Activated CD8-positive, alpha-beta memory T cell treated with anti-CD3 and anti-CD28 coated beads for 48 hours (primary cell): Measurements from ENCODE around the gene IL4I1.
"Not testable (repeated sequence)": the region's sequence is repeated elsewhere in the genome, so short reads cannot be mapped to it uniquely, and the experiment has no call there.

Experiments used
- DNase-seq, 3 experiments: peaks; one replicate each; pipeline ENCODE4 v3.0.0-alpha.2; 2020; ENCODE audit warnings: low read depth in 2 of 3, low spot score in 2 of 3

Gene IL4I1

DNA sequence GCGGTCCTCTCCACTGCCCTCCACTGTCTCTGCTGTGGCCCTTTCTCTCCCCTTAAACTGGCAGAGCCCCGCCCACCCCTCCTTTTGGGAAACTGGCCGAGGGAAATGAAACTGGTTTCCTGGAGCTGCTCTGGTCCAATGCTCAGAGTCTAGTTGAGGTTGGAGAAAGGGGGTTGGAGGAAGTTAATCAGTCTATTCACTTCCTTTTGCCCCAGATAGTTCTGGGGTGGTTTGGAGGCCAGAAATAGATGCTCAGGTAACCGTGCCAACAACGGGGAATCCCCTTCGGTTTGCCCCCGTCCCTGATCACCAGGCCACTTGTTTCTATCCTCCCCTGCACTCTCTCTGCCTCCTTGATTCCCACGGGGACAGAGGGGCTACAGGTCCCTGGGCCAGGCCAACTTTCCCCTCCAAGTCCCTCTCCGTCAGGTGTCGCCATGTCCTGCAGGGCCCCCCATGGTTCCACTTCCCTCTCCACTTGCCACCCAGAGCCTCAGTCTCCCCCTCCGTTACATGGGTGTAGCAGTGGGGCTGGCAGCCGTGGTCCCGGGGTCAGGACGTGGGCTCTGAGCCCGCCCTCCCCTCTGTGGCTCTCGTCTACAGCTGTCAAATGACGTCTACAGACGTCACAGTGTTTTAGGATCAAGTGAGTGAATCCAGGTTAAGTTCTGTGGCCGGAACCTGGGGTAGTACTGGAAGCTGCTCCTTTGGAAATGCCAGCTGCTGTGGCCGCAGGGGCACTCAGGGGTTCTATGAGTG lies at the start of gene IL4I1:
IL4I1 (minus strand) TSS at position 25 of the 759 bp plus-strand sequence. CDS start 727 bp downstream, outside the sequence.
- DNase-seq, result peak; percentile 23 to 48 (median 46)

GRCh38 chr19:49946415-49946814 lies 49.7 kb upstream of the IL4I1 start:
- no peak for DNase-seq

DNA sequence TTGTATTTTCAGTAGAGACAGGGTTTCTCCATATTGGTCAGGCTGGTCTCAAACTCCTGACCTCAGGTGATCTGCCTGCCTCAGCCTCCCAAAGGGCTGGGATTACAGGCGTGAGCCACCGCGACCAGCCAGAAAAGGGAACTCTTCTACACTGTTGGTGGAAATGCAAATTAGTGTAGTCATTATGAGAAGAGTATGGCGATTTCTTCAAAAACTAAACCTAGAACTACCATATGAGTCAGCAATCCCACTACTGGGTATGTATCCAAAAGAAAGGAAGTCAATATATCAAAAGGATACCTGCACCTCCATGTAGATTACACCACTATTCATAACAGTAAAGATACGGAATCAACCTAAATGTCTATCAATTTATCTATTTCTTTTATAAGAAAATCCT lies 47.9 kb upstream of the IL4I1 start:
- not testable (repeated sequence) for DNase-seq

- DNase-seq, result no peak
These were observed 43.8 kb upstream of the IL4I1 start for GRCh38 chr19:49940482-49940791.

DNA sequence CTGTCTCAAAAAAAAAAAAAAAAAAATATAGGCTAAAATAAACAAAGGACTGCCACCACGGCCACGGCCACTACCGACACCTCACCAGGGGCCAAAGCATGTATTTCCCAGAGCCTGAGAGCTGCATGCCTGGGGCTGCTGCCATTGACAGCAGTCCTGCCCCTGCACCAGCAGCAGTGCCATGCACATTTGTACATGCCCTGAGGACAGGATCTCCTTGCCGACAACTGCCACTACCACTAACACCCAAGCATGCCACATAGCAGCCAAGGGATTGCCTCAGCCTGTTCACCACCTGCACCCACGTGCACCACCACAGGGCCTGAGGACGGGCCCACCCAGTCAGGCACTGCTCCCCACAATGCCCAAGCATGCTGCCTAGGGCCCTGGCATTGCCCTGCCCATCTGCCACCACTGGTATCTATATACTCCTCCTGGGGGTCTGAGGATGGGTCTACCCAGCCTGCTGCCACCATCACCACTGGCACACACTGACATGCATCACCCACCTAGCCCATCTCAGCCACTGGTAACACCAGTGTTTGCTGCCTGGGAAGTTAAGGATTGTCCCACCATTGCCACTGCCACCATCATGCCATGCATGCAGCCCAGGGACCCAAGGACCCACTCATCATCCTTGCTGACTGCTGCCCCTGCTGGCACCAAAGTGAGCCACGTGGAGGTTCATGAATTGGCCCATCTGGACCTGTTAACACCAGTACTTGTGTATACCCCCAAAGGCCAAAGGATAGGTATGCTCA lies 43.2 kb upstream of the IL4I1 start:
- DNase-seq, result no peak

GRCh38 chr19:49938662-49939061 lies 42.0 kb upstream of the IL4I1 start:
- DNase-seq, result no peak

- DNase-seq, result peak; percentile 55 to 86 (median 82)
These were observed 41.2 kb upstream of the IL4I1 start for GRCh38 chr19:49937750-49938381.

- no peak for DNase-seq
These were observed 39.9 kb upstream of the IL4I1 start for GRCh38 chr19:49936549-49936948.

DNA sequence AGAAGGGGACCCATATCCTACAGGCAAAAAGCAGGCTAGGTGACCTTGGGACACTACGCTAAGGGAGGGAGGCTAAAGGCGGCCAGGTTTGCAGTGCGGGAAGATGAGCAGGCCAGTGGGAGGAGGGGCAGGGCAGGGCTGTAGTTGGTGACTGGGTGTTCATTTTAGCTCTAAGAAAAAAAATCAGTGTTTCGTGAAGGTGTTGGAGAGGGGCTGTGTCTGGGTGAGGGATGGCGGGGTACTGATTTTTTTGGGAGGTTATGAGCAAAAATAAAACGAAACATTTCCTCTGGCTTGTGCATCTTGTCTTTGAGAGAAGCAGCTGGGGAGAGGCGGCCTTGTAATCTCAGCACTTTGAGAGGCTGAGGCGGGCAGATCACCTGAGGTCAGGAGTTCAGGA lies 37.0 kb upstream of the IL4I1 start:
- DNase-seq, result no peak

DNA sequence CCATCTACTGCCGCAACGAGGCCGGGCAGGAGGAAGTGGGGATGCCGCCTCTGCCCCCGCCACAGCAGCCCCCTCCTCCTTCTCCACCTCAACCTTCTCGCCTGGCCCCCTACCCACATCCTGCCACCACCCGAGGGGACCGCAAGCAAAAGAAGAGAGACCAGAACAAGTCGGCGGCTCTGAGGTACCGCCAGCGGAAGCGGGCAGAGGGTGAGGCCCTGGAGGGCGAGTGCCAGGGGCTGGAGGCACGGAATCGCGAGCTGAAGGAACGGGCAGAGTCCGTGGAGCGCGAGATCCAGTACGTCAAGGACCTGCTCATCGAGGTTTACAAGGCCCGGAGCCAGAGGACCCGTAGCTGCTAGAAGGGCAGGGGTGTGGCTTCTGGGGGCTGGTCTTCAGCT lies 36.0 kb upstream of the IL4I1 start:
- no peak for DNase-seq

DNA sequence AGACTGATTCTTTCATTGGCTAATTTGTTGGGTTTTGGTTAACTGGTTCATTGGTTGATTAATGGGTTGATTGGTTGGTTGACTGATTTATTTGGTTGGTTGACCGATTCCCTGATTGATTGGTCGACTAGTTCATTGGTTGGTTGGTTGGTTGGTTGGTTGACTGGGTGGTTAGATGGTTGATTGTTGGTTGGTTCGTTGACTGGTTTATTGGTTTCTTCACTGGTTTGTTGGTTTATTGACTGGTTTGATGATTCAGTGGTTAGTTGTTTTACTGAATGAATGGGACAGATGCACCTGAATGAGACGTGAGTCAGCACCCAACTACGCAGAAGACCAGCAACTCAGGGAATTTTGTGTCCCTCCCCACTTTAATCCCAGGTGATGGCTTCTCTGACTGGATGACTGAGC lies 35.4 kb upstream of the IL4I1 start:
- no peak for DNase-seq

DNA sequence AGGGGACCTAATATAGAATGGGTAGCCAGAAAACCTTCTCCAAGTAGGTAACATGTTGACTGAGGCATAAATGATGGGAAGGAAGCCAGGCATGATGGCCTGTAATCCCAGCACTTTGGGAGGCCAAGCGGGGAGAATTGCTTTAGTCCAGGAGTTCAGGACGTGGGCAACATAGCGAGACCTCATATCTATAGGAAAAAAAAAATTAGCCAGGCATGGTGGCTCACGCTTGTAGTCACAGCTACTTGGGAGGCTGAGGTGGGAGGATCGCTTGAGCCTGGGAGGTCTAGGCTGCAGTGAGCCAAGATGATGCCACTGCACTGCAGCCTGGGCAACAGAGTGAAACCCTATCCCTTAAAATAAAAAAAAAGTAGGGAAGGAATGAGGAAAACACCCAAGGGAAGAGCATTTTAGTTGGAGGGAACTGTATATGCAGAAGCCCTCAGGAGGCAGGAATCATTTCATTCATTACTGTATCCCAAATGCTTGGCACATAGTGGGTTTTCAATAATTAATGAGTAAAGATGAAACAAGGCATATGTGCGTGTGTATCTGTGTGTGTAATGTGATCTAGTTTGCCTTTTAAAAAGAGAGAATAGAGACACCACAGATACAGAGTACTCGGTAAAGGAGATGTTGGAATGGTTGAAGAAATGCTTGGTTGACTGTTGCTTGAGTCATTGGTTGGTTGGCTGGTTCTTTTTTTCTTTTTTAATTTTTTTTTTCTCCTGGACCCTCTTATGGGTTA lies 34.8 kb upstream of the IL4I1 start:
- no peak for DNase-seq

DNA sequence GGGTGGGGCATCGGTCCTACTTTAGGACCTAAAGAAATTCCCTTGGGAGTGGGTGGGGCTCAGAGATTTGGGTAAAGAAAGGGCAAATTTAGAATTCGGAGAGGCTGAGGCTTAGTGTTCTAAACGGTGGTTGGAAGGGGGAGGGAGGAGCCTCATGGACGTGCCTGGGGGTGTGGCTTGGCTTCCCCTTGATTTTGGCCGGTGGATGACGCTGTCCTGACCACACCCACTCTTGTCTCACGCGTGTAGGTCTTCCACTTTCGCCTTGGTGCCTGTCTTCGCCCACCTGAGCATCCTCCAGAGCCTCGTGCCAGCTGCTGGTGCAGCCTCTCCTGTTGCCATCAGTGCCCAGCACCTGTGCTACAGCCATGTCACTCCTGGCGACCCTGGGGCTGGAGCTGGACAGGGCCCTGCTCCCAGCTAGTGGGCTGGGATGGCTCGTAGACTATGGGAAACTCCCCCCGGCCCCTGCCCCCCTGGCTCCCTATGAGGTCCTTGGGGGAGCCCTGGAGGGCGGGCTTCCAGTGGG lies 33.9 kb upstream of the IL4I1 start:
- no peak for DNase-seq

GRCh38 chr19:49929611-49930482 lies 33.2 kb upstream of the IL4I1 start:
- DNase-seq, result peak; percentile 67 to 81 (median 76)

DNA sequence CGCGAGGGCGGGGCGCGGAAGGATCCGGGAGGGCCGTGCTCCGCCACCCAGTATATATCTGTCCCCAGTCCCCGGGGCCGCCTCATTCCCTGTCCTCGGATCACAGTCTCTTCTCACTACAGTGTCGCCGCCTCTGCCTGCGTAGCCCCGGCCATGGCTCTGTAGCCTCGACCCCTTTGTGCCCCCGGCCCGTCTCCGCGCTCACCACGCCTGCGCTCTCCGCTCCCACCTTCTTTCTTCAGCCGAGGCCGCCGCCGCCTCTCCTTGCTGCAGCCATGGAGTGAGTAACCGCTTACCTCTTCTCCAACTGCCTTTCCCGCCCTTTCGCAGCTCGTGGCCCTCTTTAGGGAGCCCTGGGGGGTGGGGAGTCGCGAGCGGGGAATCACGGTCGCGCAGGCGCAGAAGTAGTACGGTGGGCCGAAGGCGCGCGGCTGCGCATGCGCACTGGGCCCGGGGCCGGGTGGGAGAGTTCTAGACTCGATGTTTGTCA lies 32.5 kb upstream of the IL4I1 start, which contains the start of the genes ATF5 and NUP62:
ATF5 (plus strand) TSS at position 85 of the 490 bp plus-strand sequence. CDS start 1,646 bp downstream, outside the sequence.
NUP62 (minus strand) TSS at position 384 of the 490 bp plus-strand sequence. CDS start 19,697 bp downstream, outside the sequence.
- peak; percentile 88 to 95 (median 92) for DNase-seq

GRCh38 chr19:49927526-49928264 lies 31.0 kb upstream of the IL4I1 start:
- DNase-seq, result no peak

DNA sequence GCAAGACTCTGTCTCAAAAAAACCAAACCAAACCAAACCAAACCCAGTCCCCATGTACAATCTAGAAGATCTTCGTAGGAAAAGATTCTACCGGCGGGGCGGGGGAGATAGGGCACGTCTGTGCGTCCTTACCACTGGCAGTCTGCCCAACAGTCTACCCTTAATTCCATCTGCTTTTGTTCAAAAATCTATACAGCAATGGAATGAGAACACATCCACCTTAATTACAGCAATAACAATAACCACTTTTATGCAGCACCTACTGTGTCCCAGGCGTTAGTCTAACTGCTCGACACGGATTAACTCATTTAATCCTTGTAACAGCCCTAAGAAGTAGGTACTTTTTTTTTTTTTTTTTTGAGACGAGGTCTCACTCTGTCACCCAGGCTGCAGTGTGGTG lies 29.8 kb upstream of the IL4I1 start:
- no peak for DNase-seq

DNA sequence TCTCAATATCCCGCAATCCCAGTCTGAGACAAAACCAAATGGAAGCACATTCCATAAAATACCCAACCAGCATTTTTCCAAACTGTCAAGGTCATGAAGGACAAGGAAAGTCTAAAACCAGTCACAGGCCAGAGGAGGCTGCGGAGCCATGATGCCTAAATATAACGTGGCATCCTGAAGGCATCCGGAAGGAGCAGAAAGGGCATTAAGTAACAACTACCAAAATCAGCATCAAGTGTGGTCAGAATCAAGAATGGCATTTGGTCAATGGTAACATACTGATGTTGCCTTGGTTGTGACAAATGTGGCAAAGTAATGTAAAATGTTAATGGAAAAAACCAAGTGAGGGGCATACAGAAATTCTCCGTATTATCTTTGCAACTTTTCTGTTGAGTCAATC lies 28.8 kb upstream of the IL4I1 start:
- no peak for DNase-seq

- not testable (repeated sequence) for DNase-seq
These were observed 28.2 kb upstream of the IL4I1 start for GRCh38 chr19:49924881-49925210.
